ENCODE results near the gene MRPL58.
"Not testable (repeated sequence)": the region's sequence is repeated elsewhere in the genome, so short reads cannot be mapped to it uniquely, and the experiment has no call there.

MRPL58 gene

DNA sequence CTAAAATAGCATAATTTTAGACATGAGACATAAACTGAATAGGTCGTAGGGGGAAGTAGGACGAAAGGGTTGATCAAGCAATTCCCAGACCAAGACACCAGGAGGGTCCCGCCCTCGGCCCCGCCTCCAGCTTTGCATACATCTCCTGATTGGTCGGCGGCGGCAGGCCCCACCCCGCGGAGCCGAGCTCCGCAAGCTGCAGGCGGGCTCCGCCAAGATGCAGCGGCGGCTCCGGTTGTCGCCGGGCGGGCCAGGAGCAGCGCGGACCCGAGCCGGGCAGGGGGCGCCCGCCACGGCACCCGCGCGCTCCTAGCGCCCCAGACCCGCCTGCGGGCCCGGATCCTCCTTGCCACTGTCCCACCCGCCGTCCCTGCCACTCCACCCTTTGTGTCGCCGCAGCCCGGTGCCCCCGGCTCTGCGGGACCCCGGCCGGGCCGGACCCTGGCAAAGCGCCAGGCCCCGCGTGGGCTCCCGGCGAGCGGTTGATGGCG is 25.0 kb upstream of the MRPL58 start, which contains the start of gene CDR2L:
TSS of gene CDR2L (plus strand) at position 215 of the 491 bp plus-strand sequence. CDS start 412 bp downstream, outside the sequence.
- peak; percentile 79 to 81 for DNase-seq (ENCODE audit: low read depth in 2 of 2)

DNA sequence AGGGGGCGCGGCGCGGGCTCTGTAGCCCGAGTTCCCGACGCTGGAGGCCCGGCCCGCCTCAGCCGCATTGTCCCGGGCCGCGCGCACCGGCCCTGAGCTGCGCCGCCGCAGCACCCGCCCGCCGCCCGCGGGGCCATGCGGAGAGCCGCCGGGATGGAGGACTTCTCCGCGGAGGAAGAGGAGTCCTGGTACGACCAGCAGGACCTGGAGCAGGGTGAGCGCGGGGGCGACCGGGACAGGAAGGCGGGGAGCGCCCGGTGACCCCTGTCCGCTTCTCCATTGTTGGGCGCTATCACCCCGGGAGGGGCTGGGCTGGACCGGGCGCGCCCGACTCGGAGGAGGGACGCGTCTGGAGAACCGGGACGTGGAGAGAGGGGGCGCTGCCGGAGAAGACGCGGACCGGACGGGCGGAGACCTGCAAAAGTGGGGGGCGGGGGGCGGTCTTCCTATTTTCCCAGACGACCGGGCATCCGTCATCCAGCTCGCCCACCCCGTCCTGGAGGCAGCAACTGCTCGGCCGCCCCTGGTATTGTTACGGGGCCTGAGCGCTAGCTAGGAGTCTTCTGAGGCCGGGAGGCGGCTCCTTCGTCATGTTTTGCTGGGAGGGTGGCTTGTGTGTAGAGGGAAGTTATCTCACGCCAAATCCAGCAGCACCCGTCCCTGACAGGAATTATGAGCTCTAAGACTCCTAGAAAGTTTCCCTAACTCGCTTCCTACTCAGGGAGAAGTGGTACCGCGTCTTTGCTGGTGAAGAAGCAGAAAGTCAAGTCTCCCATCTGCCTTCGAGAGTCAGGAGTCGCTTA is 24.4 kb upstream of the MRPL58 start:
- peak; percentile 63 for DNase-seq (ENCODE audit: low read depth in 2 of 2)

DNA sequence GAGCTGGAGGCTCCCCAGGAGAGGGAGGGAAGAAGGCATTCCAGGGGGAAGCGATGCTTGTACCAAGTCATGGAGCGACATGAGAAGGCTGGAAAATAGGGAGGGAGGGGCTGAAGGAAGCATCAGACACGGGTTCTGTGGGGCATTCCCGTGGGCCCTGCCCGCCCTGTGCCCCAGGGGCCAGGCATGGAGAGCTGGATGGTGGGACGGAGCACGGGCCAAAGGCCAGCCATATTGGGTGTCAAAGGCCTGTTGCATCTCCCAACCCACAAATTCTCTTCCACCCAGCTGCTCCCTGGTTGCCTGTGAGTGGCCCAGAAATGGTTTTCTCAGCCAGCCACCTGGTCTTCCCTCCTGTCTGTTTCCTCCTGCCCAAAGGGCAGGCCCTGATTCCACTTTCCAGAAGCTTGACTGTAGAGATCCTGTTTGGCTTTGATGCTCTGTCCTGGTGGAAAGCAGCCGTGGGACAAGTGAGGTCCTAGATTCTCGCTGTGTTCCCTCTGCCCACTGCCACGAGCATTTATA is 21.8 kb upstream of the MRPL58 start:
- DNase-seq (ENCODE audit: low read depth in 2 of 2): no peak

- no peak for DNase-seq (ENCODE audit: low read depth in 2 of 2)
Measured at GRCh38 chr17:74992223-74992622, 20.2 kb upstream of the MRPL58 start.

- DNase-seq (ENCODE audit: low read depth in 2 of 2): peak; percentile 55 to 63
Measured at GRCh38 chr17:74994440-74994839, 18.0 kb upstream of the MRPL58 start.

- no peak for DNase-seq (ENCODE audit: low read depth in 2 of 2)
Measured at GRCh38 chr17:74995847-74996246, 16.6 kb upstream of the MRPL58 start.

GRCh38 chr17:74998783-74999182 is 13.7 kb upstream of the MRPL58 start:
- DNase-seq (ENCODE audit: low read depth in 2 of 2): no peak

- DNase-seq (ENCODE audit: low read depth in 2 of 2): no peak
Measured at GRCh38 chr17:74999523-74999922, 12.9 kb upstream of the MRPL58 start.

- DNase-seq (ENCODE audit: low read depth in 2 of 2): no peak
Measured at GRCh38 chr17:75001915-75002843, 10.3 kb upstream of the MRPL58 start.

DNA sequence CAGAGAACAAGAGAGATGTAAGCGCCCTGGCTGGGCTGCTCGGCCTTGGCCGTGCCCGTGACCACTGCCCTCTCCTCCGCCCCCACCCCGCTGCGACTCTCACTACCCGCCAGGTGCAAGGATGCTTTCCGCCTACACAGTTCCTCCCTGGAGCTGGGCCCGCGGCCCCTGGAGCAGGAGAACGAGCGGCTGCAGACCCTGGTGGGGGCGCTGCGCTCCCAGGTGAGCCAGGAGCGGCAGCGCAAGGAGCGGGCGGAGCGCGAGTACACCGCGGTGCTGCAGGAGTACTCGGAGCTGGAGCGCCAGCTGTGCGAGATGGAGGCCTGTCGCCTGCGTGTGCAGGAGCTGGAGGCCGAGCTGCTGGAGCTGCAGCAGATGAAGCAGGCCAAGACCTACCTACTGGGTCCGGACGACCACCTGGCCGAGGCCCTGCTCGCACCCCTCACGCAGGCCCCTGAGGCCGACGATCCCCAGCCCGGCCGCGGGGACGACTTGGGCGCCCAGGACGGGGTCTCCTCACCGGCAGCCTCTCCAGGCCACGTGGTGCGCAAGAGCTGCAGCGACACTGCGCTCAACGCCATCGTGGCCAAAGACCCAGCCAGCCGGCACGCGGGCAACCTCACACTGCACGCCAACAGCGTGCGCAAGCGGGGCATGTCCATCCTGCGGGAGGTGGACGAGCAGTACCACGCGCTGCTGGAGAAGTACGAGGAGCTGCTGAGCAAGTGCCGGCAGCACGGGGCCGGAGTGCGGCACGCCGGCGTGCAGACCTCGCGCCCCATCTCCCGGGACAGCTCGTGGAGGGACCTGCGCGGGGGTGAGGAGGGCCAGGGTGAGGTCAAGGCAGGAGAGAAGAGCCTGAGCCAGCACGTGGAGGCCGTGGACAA is 9.2 kb upstream of the MRPL58 start:
- no peak for DNase-seq (ENCODE audit: low read depth in 2 of 2)

DNA sequence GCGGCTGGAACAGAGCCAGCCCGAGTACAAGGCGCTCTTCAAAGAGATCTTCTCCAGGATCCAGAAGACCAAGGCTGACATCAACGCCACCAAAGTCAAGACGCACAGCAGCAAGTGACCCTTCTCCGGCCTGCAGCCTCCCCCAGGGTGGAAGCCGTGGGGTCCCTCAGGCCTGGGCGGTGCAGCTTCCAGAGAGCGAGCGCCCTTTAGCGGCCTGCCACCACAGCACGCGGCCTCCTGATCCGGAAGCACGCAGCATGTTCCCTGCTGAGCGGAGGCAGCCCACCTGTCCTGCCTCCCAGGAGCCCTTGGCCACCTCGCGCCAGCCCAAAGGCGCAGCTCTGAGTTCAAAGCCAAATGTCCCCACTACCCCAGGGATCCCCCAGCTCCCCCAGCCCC is 8.5 kb upstream of the MRPL58 start:
- no peak for DNase-seq (ENCODE audit: low read depth in 2 of 2)

DNA sequence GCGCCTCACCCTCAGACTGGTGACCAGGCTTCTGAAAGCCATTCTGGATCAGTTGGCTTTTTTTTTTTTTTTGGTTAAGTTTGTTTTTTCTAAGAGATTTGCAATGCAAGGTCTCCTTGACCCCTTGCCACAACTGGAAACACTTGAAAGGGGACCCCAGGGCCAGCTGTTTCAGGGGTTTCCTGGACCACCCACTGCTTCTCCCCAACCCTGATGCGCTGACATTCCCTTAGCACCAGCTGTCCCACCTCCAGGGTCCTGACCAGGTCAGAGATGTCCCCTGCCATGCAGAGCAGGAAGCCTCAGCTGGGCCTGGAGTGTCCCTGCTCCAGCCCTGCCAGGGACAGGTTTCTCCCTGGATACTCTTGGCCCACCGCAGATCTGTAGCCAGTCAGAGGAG is 8.1 kb upstream of the MRPL58 start:
- DNase-seq (ENCODE audit: low read depth in 2 of 2): no peak

- DNase-seq (ENCODE audit: low read depth in 2 of 2): no peak
Measured at GRCh38 chr17:75005291-75005690, 7.2 kb upstream of the MRPL58 start.

GRCh38 chr17:75006084-75006483 is 6.4 kb upstream of the MRPL58 start:
- DNase-seq (ENCODE audit: low read depth in 2 of 2): not testable (repeated sequence)

- no peak for DNase-seq (ENCODE audit: low read depth in 2 of 2)
Measured at GRCh38 chr17:75006653-75007052, 5.8 kb upstream of the MRPL58 start.

DNA sequence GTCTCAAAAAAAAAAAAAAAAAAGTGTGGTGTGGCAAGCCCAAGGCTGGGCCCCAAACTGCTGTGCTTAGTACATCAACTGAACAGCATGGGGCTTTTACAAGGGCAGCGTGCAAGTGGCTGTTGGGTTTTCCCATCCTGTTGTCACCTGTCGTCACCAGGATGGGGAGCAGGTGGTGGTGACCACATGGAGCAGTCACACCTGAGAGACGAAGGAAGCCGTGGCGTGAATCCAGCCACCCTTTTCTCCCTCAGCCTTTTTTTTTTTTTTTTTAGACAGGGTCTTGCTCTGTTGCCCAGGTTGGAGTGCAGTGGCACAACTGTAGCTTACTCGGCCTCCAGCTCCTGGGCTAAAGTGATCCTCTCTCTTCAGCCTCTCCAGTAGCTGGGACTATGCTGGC is 4.1 kb upstream of the MRPL58 start:
- DNase-seq (ENCODE audit: low read depth in 2 of 2): no peak

GRCh38 chr17:75009139-75009724 is 3.2 kb upstream of the MRPL58 start:
- no peak for DNase-seq (ENCODE audit: low read depth in 2 of 2)

DNA sequence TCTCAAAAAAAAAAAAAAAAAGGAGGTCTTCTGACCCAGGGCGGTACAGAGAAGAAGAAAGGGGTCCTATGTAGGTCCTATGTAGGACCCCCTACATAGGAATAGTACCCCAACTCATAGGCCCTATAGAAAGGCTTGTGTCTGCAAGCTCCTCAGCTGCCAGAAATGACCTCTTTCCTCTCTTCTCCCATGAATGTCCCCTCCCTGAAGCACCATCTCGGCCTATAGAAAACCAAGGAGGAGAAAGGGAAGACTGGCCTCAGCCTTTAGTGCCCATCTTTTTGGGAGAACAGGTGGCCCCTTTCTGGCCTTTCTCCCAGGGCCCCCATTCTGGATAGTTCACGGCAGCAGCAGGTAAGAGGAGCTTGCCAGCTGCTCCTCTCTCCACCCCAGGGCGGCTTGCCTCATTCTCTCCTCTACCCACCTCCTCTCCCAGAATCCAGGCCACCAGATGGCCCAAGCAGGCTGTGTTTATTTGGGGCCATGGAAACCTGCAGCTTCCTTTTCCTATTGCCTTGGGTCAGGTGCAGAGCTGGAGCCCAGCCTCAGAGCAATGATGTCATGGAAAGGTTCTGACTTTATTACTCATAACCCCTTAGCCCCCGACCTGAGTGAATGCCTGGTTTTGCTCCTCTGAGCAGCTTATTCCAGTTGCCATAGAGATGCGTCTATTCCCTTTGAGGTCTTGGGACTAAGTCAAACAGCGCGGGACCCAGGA is 1.6 kb upstream of the MRPL58 start:
- no peak for DNase-seq (ENCODE audit: low read depth in 2 of 2)

DNA sequence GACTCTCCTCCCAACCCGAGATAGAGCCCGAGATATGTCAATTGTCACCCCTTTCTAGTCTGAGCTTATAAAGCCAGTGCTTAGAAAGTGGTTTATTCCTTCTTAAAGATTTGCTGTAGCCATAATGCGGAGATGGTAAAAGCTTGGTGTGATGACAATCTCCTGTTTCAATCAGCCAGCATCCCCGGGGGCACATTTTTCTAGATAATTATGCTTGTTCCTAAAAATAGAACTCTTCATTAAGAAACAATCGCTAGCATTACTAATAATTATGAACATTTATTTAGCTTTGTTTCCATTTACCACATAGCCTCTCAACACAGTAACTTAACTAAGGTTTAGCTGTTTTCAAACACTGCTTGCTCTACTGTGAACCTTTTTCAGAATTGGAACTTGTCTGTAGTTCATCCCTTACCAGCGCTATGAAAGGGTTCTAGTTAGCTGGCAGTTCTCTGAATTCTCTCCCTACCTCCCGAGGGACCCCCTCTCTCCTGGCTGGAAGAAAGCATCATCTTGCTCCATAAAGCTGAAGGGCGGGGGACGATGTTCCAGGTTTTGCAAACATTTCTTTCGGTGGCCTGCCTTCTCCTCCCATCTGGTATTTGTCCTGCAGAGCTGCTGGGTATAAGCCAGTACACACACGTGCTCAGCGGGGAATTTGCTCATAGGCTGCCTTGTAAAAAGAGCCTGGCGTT is 922 bp upstream of the MRPL58 start:
- peak; percentile 33 to 35 for DNase-seq (ENCODE audit: low read depth in 2 of 2)

DNA sequence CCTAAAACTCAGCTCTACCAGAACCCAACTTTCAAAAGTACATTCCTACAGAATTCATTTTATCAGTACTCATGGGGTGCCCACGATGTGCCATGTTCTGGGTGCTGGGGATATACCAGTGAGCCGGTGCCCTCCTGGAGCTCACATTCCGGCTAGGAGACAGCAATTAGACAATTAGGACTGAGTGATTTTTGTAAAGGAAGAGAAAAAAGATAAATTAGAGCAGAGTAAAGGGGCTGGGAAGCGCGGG is 449 bp upstream of the MRPL58 start:
- no peak for DNase-seq (ENCODE audit: low read depth in 2 of 2)
